Thyroid gland (tissue), 4 donors: ENCODE results near the gene THTPA.

Experiments used
- CTCF ChIP-seq, 6 experiments: fragments of 200-600 bp in 3 of 6; fragments of 450-650 bp in 3 of 6; sonication (generic) in 3 of 6; IDR thresholded peaks; one replicate each; pipeline ENCODE4 v1.5.1; 2016 to 2019; ENCODE audit warnings: antibody characterized with exemption in 6 of 6, mild to moderate bottlenecking in 2 of 6, inconsistent platforms in 1 of 6, moderate library complexity in 1 of 6
- POLR2A ChIP-seq, 2 donors: fragments of 450-650 bp; IDR thresholded peaks; one replicate each; pipeline ENCODE4 v1.6.1; 2017; ENCODE audit warnings: antibody characterized with exemption in 2 of 2, mild to moderate bottlenecking in 2 of 2, moderate library complexity in 1 of 2

- TF ChIP-seq CTCF (IDR thresholded peaks at IDR 0.05) (no peak), POLR2A (IDR thresholded peaks at IDR 0.05) (no peak)
Observed at GRCh38 chr14:23577004-23577681, 21.1 kb downstream of the THTPA start.
